ENCODE measurements around the gene THOC6.
"Not testable (repeated sequence)": the region's sequence is repeated elsewhere in the genome, so short reads cannot be mapped to it uniquely, and the experiment has no call there.

The THOC6 gene

DNA sequence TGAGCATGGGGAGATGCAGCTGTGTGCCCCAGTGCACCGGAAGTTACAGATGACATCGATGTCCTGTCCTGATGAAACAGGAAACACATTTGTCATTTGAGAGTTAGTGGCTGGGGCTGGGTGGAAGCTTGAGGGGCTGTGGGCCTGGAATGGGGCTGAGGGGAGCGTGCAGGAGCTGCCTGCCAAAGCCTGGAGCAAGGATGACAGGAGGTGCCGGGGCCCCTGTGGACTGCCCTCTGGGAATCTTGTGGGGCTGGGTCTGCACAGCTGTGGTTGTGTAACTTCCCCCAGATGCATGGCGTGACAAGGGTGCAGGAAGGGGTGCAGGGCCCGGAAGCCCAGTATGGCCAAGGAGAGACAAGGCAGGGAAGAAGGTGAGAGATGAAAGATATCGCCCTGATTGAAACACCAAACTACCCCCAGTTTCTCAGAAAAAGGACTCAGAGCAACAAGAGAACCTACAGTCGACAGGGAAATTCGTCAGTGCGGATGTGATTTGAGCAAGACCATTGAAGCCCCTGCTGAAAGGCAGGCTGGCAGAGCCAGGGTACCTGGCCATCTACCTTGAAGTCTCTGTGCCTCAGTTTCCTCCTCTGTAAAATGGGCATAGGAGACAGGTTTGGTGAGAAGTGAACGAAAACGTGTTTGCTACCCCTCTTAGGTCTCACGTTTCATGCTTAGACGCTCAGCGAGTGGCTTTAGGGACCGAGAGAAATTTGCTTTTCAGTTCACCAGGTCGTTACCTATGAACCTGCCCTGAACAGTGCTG lies 31.3 kb downstream of the THOC6 start:
- Histone ChIP-seq H3K79me2 (ENCODE audit: insufficient read depth, low read depth) (no peaks in the 10 kb centered on the region), H3K9ac (no peak overlapping the region), H2AFZ (ENCODE audit: low read depth) (no peak overlapping the region), H3K4me2 (no peak overlapping the region), H3K36me3 (ENCODE audit: insufficient read depth) (no peaks in the 10 kb centered on the region), H4K20me1 (ENCODE audit: insufficient read depth) (no peaks in the 10 kb centered on the region), H3K4me1 (ENCODE audit: low read depth, poor library complexity, severe bottlenecking) (peaks cover 6% of the 10 kb centered on the region), H3K4me3 (IDR thresholded peaks at IDR 0.05; ENCODE audit: insufficient read depth, low read depth, low read length) (no peak overlapping the region), H3K27me3 (ENCODE audit: insufficient read depth, low read depth) (peaks cover 5% of the 10 kb centered on the region; the same call in 1 of the 2 replicates), H3K27ac (no peak overlapping the region)
- TF ChIP-seq, protein P1, sequence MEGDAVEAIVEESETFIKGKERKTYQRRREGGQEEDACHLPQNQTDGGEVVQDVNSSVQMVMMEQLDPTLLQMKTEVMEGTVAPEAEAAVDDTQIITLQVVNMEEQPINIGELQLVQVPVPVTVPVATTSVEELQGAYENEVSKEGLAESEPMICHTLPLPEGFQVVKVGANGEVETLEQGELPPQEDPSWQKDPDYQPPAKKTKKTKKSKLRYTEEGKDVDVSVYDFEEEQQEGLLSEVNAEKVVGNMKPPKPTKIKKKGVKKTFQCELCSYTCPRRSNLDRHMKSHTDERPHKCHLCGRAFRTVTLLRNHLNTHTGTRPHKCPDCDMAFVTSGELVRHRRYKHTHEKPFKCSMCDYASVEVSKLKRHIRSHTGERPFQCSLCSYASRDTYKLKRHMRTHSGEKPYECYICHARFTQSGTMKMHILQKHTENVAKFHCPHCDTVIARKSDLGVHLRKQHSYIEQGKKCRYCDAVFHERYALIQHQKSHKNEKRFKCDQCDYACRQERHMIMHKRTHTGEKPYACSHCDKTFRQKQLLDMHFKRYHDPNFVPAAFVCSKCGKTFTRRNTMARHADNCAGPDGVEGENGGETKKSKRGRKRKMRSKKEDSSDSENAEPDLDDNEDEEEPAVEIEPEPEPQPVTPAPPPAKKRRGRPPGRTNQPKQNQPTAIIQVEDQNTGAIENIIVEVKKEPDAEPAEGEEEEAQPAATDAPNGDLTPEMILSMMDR (conservative IDR thresholded peaks at IDR 0.05; ENCODE audit: low read depth, low read length), result no peak

GRCh38 chr16:3055734-3056115 lies 31.9 kb downstream of the THOC6 start:
- not testable (repeated sequence) for H3K9ac ChIP-seq

DNA sequence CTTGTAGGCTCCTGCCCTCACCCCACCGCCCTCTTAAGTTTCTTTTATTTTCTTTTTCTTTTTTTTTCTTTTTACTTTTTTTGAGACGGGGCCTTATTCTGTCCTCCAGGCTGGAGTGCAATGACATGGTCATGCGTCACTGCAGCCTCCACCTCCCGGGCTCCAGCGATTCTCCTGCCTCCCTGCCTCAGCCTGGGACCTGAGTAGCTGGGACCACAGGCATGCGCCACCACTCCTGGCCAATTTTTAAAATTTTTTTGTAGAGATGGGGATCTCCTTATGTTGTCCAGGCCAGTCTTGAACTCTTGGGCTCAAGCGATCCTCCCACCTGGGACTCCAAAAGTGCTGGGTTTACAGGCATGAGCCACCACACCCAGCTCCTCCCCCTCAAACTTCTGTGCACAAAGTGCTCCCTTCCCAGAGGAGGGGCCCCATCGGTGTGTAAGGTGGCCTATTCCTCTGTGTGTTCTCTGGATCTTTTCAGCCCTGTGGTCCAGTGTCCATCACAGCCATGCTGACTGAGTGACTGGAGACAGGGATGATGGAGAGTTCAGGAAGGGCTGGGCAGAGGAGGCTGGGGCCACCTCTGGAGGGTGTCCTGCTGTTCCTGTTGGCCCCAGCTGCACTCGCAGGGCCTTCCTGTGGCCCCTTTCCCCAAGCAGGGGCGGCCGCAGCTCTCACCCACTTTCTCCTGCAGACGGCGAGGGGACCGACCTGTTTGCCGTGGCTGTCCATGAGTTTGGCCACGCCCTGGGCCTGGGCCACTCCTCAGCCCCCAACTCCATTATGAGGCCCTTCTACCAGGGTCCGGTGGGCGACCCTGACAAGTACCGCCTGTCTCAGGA lies 32.7 kb downstream of the THOC6 start:
- H3K4me1 ChIP-seq (ENCODE audit: low read depth, poor library complexity, severe bottlenecking), result peaks cover 6% of the 10 kb centered on the region
- H3K79me2 ChIP-seq (ENCODE audit: insufficient read depth, low read depth), result no peaks in the 10 kb centered on the region

More at GRCh38 chr16:3055734-3056115, 31.9 kb downstream of the THOC6 start:
- H3K27me3 ChIP-seq (ENCODE audit: insufficient read depth, low read depth); H3K36me3 ChIP-seq (ENCODE audit: insufficient read depth); H3K4me3 ChIP-seq (IDR thresholded peaks at IDR 0.05; ENCODE audit: insufficient read depth, low read depth, low read length); H3K79me2 ChIP-seq (ENCODE audit: insufficient read depth, low read depth); H3K4me2 ChIP-seq; H4K20me1 ChIP-seq (ENCODE audit: insufficient read depth); H3K4me1 ChIP-seq (ENCODE audit: low read depth, poor library complexity, severe bottlenecking); H3K27ac ChIP-seq; H2AFZ ChIP-seq (ENCODE audit: low read depth): not testable (repeated sequence)

GRCh38 chr16:3057181-3058138 lies 33.6 kb downstream of the THOC6 start:
- peaks cover 6% of the 10 kb centered on the region; the same call in 1 of the 2 replicates for H3K27me3 ChIP-seq (ENCODE audit: insufficient read depth, low read depth)
- H3K36me3 ChIP-seq (ENCODE audit: insufficient read depth), result no peaks in the 10 kb centered on the region
- peaks cover 6% of the 10 kb centered on the region for H3K4me1 ChIP-seq (ENCODE audit: low read depth, poor library complexity, severe bottlenecking)
- H3K4me3 ChIP-seq (IDR thresholded peaks at IDR 0.05; ENCODE audit: insufficient read depth, low read depth, low read length), result no peak overlapping the region
- H3K9ac ChIP-seq, result no peak overlapping the region
- H3K4me2 ChIP-seq, result no peak overlapping the region
- TF ChIP-seq, protein P1 (conservative IDR thresholded peaks at IDR 0.05; ENCODE audit: low read depth, low read length), result no peak
- no peak overlapping the region for H3K27ac ChIP-seq
- no peaks in the 10 kb centered on the region for H4K20me1 ChIP-seq (ENCODE audit: insufficient read depth)
- no peak overlapping the region for H2AFZ ChIP-seq (ENCODE audit: low read depth)
- H3K79me2 ChIP-seq (ENCODE audit: insufficient read depth, low read depth), result no peaks in the 10 kb centered on the region

More for the DNA sequence above, 32.7 kb downstream of the THOC6 start:
- no peaks in the 10 kb centered on the region for H3K36me3 ChIP-seq (ENCODE audit: insufficient read depth)
- no peaks in the 10 kb centered on the region for H4K20me1 ChIP-seq (ENCODE audit: insufficient read depth)
- H3K27me3 ChIP-seq (ENCODE audit: insufficient read depth, low read depth), result peaks cover 3% of the 10 kb centered on the region; the same call in 1 of the 2 replicates
- H3K27ac ChIP-seq, result no peak overlapping the region
- no peak overlapping the region for H2AFZ ChIP-seq (ENCODE audit: low read depth)
- TF ChIP-seq, protein P1 (conservative IDR thresholded peaks at IDR 0.05; ENCODE audit: low read depth, low read length), result no peak
- H3K4me3 ChIP-seq (IDR thresholded peaks at IDR 0.05; ENCODE audit: insufficient read depth, low read depth, low read length), result no peak overlapping the region
- H3K4me2 ChIP-seq, result no peak overlapping the region
- H3K9ac ChIP-seq, result no peak overlapping the region

Measured in KMS-11 (cell line).